Measurements from ENCODE around the gene CDRT4.

DNA sequence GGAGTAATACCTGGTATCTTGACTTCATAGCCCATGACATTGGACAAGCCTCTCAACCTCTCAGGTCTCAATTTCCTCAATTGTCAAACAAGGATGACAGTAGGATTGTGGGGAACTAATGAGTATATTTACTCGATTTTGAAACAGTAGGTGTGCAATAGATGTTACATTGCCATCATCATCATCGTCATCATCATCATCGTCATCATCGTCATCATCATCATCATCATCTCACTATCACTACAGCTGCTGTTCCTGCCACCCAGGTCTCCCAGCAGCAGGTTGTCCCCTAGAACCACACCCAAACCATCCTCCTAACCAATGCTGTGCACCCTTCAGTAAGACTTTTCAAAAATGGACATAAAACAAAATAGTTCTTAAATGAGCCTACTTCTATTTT lies 24.8 kb upstream of the CDRT4 start:
- TF ChIP-seq POLR2AphosphoS5 (IDR thresholded peaks at IDR 0.05; ENCODE audit: low read depth, low read length), result no peak
- no peak for TF ChIP-seq POLR2A (IDR thresholded peaks at IDR 0.05; ENCODE audit: low read depth, low read length)

All from GM12891 (cell line).